DOHH2 (cell line): ENCODE data around the gene RFC4.

Source experiments
- EZH2phosphoT487 ChIP-seq: fragments of 200-600 bp; sonication (generic); IDR thresholded peaks from 2 replicates; pipeline ENCODE4 v1.6.1; 2017; ENCODE audit warnings: borderline replicate concordance, mild to moderate bottlenecking, antibody characterized with exemption, low read length, moderate library complexity, mixed read lengths
- TF ChIP-seq, protein P1 (sequence below): fragments of 200-600 bp; sonication (generic); IDR thresholded peaks from one replicate; pipeline ENCODE4 v1.5.1; 2014; ENCODE audit warnings: antibody characterized with exemption, mild to moderate bottlenecking, low read depth, low read length; ENCODE audit not compliant: poor library complexity, severe bottlenecking

- TF ChIP-seq, protein P1, sequence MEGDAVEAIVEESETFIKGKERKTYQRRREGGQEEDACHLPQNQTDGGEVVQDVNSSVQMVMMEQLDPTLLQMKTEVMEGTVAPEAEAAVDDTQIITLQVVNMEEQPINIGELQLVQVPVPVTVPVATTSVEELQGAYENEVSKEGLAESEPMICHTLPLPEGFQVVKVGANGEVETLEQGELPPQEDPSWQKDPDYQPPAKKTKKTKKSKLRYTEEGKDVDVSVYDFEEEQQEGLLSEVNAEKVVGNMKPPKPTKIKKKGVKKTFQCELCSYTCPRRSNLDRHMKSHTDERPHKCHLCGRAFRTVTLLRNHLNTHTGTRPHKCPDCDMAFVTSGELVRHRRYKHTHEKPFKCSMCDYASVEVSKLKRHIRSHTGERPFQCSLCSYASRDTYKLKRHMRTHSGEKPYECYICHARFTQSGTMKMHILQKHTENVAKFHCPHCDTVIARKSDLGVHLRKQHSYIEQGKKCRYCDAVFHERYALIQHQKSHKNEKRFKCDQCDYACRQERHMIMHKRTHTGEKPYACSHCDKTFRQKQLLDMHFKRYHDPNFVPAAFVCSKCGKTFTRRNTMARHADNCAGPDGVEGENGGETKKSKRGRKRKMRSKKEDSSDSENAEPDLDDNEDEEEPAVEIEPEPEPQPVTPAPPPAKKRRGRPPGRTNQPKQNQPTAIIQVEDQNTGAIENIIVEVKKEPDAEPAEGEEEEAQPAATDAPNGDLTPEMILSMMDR: no peak
- TF ChIP-seq EZH2phosphoT487: no peak
Observed at GRCh38 chr3:186760897-186761447, 45.3 kb downstream of the RFC4 start.
